Lower lobe of right lung (tissue), 2 donors: ENCODE data around the gene DAB1. TPM values are rescaled to one million over a fixed set of nuclear protein-coding genes. Genes with fewer than 3 reads are reported as not detected.

ENCODE experiments used
- ATAC-seq, 2 donors: fragments of 200-7000 bp; cut with Tn5 transposase; one replicate each; pipeline ENCODE4 v1.9.1; 2020 to 2022; ENCODE audit warnings: mild to moderate bottlenecking in 2 of 2, moderate library complexity in 2 of 2
- DNase-seq: peaks from one replicate; pipeline ENCODE4 v3.0.0-alpha.2; 2020
- H3K27ac ChIP-seq: fragments of 200-600 bp; one replicate; pipeline ENCODE4 v1.8.0; 2022
- H3K27me3 ChIP-seq: fragments of 200-600 bp; one replicate; pipeline ENCODE4 v1.8.0; 2022; ENCODE audit warnings: low read depth
- H3K36me3 ChIP-seq: fragments of 200-600 bp; one replicate; pipeline ENCODE4 v1.8.0; 2022; ENCODE audit warnings: mild to moderate bottlenecking
- H3K4me1 ChIP-seq: fragments of 200-600 bp; one replicate; pipeline ENCODE4 v1.8.0; 2022
- H3K4me3 ChIP-seq: fragments of 200-600 bp; one replicate; pipeline ENCODE4 v1.8.0; 2022; ENCODE audit warnings: mild to moderate bottlenecking
- H3K9me3 ChIP-seq: fragments of 200-600 bp; one replicate; pipeline ENCODE4 v1.8.0; 2022
- intact Hi-C: fragments of 100-400 bp; cut with DNase I; formaldehyde crosslinking; loops from one replicate; pipeline ENCODE4 v1.11.0; 2022
- total RNA-seq: library from RNA; stranded (reverse); fragmentation: NEBNext Ultra II Directional; extraction: Animal tissue kit (Norgen Biotek cat#: 25700); gene quantifications from one replicate; pipeline ENCODE4 v1.2.1, GENCODE V29; 2021
- TF ChIP-seq, protein P1 (sequence below): fragments of 200-600 bp; IDR thresholded peaks from one replicate; pipeline ENCODE4 v1.8.0; 2022; ENCODE audit warnings: antibody characterized with exemption, mild to moderate bottlenecking
- donor health status: DM: no; HTN: yes; CAD: no; lungs with severe emphysema.

Gene DAB1
- total RNA-seq, 1 donor from 2014 or later, result 1.9 TPM

DNA sequence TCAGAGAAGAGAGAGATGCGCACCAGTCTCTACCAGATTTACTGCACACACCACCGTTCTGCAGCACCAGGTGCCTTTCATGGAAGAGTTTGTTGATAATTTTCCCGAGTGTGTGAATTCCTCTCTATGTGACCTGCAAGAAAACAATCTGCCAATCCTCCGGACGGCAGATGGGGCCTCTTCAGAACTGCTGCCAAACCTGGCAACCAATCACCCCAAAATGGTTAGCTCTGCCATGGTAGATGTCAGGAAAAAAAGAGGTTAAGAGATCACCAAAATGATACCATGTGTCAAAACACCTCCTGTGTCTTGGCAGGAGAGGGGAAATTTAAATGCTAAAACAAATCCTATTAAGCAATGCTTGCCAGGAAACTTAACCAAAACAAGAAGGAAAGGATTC lies 96.5 kb downstream of the DAB1 start:
- H3K9me3 ChIP-seq, result no peaks in the 10 kb centered on the region
- no peaks in the 10 kb centered on the region for H3K36me3 ChIP-seq
- H3K4me3 ChIP-seq, result no peak overlapping the region
- H3K4me1 ChIP-seq, result no peaks in the 10 kb centered on the region
- no peak for DNase-seq
- TF ChIP-seq, protein P1, sequence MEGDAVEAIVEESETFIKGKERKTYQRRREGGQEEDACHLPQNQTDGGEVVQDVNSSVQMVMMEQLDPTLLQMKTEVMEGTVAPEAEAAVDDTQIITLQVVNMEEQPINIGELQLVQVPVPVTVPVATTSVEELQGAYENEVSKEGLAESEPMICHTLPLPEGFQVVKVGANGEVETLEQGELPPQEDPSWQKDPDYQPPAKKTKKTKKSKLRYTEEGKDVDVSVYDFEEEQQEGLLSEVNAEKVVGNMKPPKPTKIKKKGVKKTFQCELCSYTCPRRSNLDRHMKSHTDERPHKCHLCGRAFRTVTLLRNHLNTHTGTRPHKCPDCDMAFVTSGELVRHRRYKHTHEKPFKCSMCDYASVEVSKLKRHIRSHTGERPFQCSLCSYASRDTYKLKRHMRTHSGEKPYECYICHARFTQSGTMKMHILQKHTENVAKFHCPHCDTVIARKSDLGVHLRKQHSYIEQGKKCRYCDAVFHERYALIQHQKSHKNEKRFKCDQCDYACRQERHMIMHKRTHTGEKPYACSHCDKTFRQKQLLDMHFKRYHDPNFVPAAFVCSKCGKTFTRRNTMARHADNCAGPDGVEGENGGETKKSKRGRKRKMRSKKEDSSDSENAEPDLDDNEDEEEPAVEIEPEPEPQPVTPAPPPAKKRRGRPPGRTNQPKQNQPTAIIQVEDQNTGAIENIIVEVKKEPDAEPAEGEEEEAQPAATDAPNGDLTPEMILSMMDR, result no peak
- intact Hi-C loops, result no loop called here
- no peaks in the 10 kb centered on the region for H3K27me3 ChIP-seq
- no peak overlapping the region for H3K27ac ChIP-seq
- no peak for ATAC-seq

DNA sequence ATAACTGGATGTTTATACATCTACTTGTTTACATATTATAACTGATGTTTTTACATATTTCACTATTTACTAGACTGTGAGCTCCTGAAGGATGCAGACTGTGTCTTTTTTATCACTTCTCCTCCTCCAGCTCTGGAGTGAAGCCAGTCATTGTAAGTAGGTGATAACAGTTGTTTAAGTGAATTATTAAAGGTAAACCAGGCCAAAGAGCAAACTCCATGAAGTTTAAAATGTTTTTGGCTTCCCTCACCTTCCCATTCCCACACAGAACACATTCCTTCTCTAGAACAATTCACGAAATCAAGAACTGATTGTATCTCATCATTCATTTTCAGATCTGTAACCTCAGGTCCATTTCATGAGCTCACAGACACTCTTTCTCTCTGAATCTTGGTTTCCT lies 98.3 kb downstream of the DAB1 start:
- Histone ChIP-seq H3K4me1 (no peaks in the 10 kb centered on the region), H3K27ac (no peak overlapping the region), H3K27me3 (no peaks in the 10 kb centered on the region), H3K9me3 (no peaks in the 10 kb centered on the region), H3K36me3 (no peaks in the 10 kb centered on the region), H3K4me3 (no peak overlapping the region)
- ATAC-seq (no peak), DNase-seq (no peak)
- intact Hi-C loops, result no loop called here
- TF ChIP-seq, protein P1, result no peak

- no peaks in the 10 kb centered on the region for H3K36me3 ChIP-seq
- H3K9me3 ChIP-seq, result no peaks in the 10 kb centered on the region
- intact Hi-C loops, result no loop called here
- no peaks in the 10 kb centered on the region for H3K27me3 ChIP-seq
- DNase-seq (no peak), ATAC-seq (no peak)
- H3K27ac ChIP-seq, result no peak overlapping the region
- no peak overlapping the region for H3K4me3 ChIP-seq
- no peaks in the 10 kb centered on the region for H3K4me1 ChIP-seq
- TF ChIP-seq, protein P1, result no peak
Observed at GRCh38 chr1:57325117-57325516, 98.7 kb downstream of the DAB1 start.

DNA sequence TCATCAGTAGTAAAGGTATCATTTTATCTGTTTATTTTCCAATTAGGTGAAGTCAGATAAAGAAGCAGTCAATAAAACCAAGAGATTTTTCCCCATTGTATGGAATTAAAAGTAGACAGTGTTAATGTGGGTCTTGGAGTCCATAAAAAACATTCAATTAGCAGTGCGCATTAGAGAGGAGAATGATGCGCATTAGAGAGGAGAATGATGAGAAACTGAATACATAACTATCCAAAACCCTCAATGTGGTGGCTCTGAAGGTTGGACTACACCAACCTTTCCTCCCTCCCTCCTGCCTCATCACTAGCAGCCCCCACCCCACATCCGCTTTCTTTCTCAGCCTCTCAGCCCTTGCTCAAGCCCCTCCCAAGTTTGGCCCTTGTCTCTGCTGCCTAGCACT lies 99.5 kb downstream of the DAB1 start:
- Histone ChIP-seq H3K9me3 (no peaks in the 10 kb centered on the region), H3K27ac (no peak overlapping the region), H3K36me3 (no peaks in the 10 kb centered on the region), H3K27me3 (peaks cover under 1% of the 10 kb centered on the region), H3K4me1 (no peaks in the 10 kb centered on the region), H3K4me3 (no peak overlapping the region)
- ATAC-seq (no peak), DNase-seq (no peak)
- TF ChIP-seq, protein P1, result no peak
- intact Hi-C loops, result no loop called here

GRCh38 chr1:57321776-57322175 lies 102.1 kb downstream of the DAB1 start:
- Histone ChIP-seq H3K36me3 (no peaks in the 10 kb centered on the region), H3K4me1 (no peaks in the 10 kb centered on the region), H3K4me3 (no peak overlapping the region), H3K27ac (no peak overlapping the region), H3K27me3 (peaks cover 3% of the 10 kb centered on the region), H3K9me3 (no peaks in the 10 kb centered on the region)
- no peak for DNase-seq
- no peak for ATAC-seq
- TF ChIP-seq, protein P1, result no peak
- intact Hi-C loops, result no loop called here

DNA sequence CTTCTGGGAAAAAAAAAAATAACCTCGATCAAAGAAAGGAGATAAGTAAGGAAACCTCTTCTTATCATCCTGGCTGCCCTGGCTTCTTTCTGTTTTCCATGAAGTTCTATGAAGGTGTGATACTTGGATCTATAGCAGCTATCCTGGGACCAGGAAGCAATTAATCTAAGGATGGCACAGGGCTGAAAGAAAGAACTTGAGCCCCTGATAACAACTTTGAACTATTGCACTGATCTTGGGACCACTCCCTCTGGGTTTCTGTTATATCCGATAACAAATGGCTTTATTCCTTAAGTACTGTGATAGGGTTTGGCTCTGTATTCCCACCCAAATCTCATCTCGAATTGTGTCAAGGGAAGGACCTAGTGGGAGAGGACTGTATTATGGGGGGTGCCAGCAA lies 104.1 kb downstream of the DAB1 start:
- TF ChIP-seq, protein P1, result no peak
- ATAC-seq, result no peak
- intact Hi-C loops, result no loop called here

More for the DNA sequence above, 104.1 kb downstream of the DAB1 start:
- DNase-seq, result no peak
- H3K36me3 ChIP-seq, result no peaks in the 10 kb centered on the region
- H3K27me3 ChIP-seq, result peaks cover 3% of the 10 kb centered on the region
- no peaks in the 10 kb centered on the region for H3K9me3 ChIP-seq
- H3K27ac ChIP-seq, result no peak overlapping the region
- no peak overlapping the region for H3K4me3 ChIP-seq
- H3K4me1 ChIP-seq, result no peaks in the 10 kb centered on the region
